ENCODE measurements around the gene DDAH1. TPM values are rescaled to one million over a fixed set of nuclear protein-coding genes. Genes with fewer than 3 reads are reported as not detected.
A peak's percentile ranks its signal among the peaks of the same experiment; 100 is the strongest.

DDAH1 gene
- polyA plus RNA-seq, 1 donor from 2014 or later = 42.7 TPM

DNA sequence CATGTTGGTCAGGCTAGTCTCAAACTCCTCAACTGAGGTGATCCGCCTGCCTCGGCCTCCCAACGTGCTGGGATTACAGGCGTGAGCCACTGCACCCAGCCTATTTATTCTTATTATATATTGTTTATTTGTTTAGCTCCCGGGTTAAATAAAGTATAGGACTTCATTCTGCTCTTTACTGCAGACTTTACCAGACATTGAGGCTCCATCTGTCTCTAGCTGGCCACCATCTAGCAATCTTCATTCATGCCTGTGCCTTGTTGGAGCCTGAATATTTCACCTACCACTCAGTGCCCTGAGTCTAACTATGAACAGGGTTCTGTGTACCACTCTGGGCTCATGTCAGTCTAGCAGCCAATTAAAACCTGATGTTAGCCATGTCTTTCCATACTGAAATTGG is 2.1 kb upstream of the DDAH1 start:
- Histone ChIP-seq H3K79me2 (replicated peaks; ENCODE audit: insufficient read depth, low read length) (peaks cover 21% of the 10 kb centered on the region), H3K4me3 (ENCODE audit: low read length) (no peak overlapping the region), H4K20me1 (ENCODE audit: insufficient read depth) (no peaks in the 10 kb centered on the region)

DNA sequence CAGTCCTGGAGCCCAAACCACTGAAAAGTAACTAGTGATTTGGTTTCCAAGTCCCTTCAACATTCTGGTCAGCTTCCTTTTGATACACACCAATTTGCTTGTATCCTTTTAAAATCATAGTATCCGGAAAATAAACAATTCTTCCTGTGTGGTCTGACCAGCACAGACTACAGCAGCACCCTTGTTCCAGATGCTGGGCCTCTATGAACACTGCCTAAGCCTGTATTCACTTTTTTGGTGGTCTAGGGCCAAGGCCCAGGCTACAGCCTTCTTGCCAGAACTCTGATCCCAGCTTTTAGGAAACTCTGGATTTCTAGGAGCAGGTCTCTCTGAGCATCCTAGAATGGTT is 801 bp upstream of the DDAH1 start:
- Histone ChIP-seq H3K4me3 (ENCODE audit: low read length) (peak overlapping the region; percentile 80), H3K27ac (ENCODE audit: low read length) (no peak overlapping the region), H3K79me2 (replicated peaks; ENCODE audit: insufficient read depth, low read length) (peaks cover 33% of the 10 kb centered on the region), H3K27me3 (ENCODE audit: insufficient read depth, low read depth, low read length) (no peaks in the 10 kb centered on the region), H3F3A (ENCODE audit: insufficient read depth, low read length, poor library complexity, severe bottlenecking) (no peaks in the 10 kb centered on the region), H2AFZ (ENCODE audit: low read depth, low read length) (no peak overlapping the region), H3K9me3 (ENCODE audit: low read length) (no peaks in the 10 kb centered on the region), H3K36me3 (ENCODE audit: insufficient read depth, low read length) (no peaks in the 10 kb centered on the region), H4K20me1 (ENCODE audit: insufficient read depth) (no peaks in the 10 kb centered on the region), H3K9ac (ENCODE audit: low read length) (no peak overlapping the region), H3K4me2 (ENCODE audit: low read length) (no peak overlapping the region), H3K9me2 (ENCODE audit: insufficient read depth, low read length) (no peaks in the 10 kb centered on the region)
- TF ChIP-seq, protein P1, sequence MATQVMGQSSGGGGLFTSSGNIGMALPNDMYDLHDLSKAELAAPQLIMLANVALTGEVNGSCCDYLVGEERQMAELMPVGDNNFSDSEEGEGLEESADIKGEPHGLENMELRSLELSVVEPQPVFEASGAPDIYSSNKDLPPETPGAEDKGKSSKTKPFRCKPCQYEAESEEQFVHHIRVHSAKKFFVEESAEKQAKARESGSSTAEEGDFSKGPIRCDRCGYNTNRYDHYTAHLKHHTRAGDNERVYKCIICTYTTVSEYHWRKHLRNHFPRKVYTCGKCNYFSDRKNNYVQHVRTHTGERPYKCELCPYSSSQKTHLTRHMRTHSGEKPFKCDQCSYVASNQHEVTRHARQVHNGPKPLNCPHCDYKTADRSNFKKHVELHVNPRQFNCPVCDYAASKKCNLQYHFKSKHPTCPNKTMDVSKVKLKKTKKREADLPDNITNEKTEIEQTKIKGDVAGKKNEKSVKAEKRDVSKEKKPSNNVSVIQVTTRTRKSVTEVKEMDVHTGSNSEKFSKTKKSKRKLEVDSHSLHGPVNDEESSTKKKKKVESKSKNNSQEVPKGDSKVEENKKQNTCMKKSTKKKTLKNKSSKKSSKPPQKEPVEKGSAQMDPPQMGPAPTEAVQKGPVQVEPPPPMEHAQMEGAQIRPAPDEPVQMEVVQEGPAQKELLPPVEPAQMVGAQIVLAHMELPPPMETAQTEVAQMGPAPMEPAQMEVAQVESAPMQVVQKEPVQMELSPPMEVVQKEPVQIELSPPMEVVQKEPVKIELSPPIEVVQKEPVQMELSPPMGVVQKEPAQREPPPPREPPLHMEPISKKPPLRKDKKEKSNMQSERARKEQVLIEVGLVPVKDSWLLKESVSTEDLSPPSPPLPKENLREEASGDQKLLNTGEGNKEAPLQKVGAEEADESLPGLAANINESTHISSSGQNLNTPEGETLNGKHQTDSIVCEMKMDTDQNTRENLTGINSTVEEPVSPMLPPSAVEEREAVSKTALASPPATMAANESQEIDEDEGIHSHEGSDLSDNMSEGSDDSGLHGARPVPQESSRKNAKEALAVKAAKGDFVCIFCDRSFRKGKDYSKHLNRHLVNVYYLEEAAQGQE (IDR thresholded peaks at IDR 0.05; ENCODE audit: borderline replicate concordance) = no peak
- TF ChIP-seq POLR2AphosphoS5 (IDR thresholded peaks at IDR 0.05) (no peak), SMC3 (conservative IDR thresholded peaks at IDR 0.05; ENCODE audit: poor library complexity) (no peak), EZH2 (IDR thresholded peaks at IDR 0.05; ENCODE audit: borderline replicate concordance, insufficient read depth, low read length, poor library complexity, severe bottlenecking) (no peak), MXI1 (conservative IDR thresholded peaks at IDR 0.05; ENCODE audit: poor library complexity, severe bottlenecking) (no peak), EP300 (conservative IDR thresholded peaks at IDR 0.05; ENCODE audit: poor library complexity, severe bottlenecking) (no peak), TAF1 (IDR thresholded peaks at IDR 0.05; ENCODE audit: low read depth) (no peak), RAD21 (conservative IDR thresholded peaks at IDR 0.05) (no peak)
- TF ChIP-seq, protein P2, sequence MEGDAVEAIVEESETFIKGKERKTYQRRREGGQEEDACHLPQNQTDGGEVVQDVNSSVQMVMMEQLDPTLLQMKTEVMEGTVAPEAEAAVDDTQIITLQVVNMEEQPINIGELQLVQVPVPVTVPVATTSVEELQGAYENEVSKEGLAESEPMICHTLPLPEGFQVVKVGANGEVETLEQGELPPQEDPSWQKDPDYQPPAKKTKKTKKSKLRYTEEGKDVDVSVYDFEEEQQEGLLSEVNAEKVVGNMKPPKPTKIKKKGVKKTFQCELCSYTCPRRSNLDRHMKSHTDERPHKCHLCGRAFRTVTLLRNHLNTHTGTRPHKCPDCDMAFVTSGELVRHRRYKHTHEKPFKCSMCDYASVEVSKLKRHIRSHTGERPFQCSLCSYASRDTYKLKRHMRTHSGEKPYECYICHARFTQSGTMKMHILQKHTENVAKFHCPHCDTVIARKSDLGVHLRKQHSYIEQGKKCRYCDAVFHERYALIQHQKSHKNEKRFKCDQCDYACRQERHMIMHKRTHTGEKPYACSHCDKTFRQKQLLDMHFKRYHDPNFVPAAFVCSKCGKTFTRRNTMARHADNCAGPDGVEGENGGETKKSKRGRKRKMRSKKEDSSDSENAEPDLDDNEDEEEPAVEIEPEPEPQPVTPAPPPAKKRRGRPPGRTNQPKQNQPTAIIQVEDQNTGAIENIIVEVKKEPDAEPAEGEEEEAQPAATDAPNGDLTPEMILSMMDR (IDR thresholded peaks at IDR 0.05; ENCODE audit: poor library complexity, severe bottlenecking) = no peak

More for the DNA sequence above, 2.1 kb upstream of the DDAH1 start:
- Histone ChIP-seq H3K9me2 (ENCODE audit: insufficient read depth, low read length) (no peaks in the 10 kb centered on the region), H3K9ac (ENCODE audit: low read length) (no peak overlapping the region), H3K4me2 (ENCODE audit: low read length) (no peak overlapping the region), H3K36me3 (ENCODE audit: insufficient read depth, low read length) (no peaks in the 10 kb centered on the region), H3K9me3 (ENCODE audit: low read length) (no peaks in the 10 kb centered on the region), H3K27ac (ENCODE audit: low read length) (no peak overlapping the region), H2AFZ (ENCODE audit: low read depth, low read length) (no peak overlapping the region), H3F3A (ENCODE audit: insufficient read depth, low read length, poor library complexity, severe bottlenecking) (no peaks in the 10 kb centered on the region), H3K27me3 (ENCODE audit: insufficient read depth, low read depth, low read length) (no peaks in the 10 kb centered on the region)
- TF ChIP-seq MXI1 (conservative IDR thresholded peaks at IDR 0.05; ENCODE audit: poor library complexity, severe bottlenecking) (no peak), RAD21 (conservative IDR thresholded peaks at IDR 0.05) (no peak), EP300 (conservative IDR thresholded peaks at IDR 0.05; ENCODE audit: poor library complexity, severe bottlenecking) (no peak), POLR2AphosphoS5 (IDR thresholded peaks at IDR 0.05) (no peak), EZH2 (IDR thresholded peaks at IDR 0.05; ENCODE audit: borderline replicate concordance, insufficient read depth, low read length, poor library complexity, severe bottlenecking) (no peak), SMC3 (conservative IDR thresholded peaks at IDR 0.05; ENCODE audit: poor library complexity) (no peak), TAF1 (IDR thresholded peaks at IDR 0.05; ENCODE audit: low read depth) (no peak)

All from neural cell (in vitro differentiated cells).